CD4-positive, alpha-beta T cell treated with Interleukin-17A for 4 hours (primary cell): ENCODE data around the gene TIPRL.

Experiments
- DNase-seq: peaks from one replicate; pipeline ENCODE4 v3.0.0-alpha.2; 2020; ENCODE audit warnings: mixed read lengths

The TIPRL gene

DNA sequence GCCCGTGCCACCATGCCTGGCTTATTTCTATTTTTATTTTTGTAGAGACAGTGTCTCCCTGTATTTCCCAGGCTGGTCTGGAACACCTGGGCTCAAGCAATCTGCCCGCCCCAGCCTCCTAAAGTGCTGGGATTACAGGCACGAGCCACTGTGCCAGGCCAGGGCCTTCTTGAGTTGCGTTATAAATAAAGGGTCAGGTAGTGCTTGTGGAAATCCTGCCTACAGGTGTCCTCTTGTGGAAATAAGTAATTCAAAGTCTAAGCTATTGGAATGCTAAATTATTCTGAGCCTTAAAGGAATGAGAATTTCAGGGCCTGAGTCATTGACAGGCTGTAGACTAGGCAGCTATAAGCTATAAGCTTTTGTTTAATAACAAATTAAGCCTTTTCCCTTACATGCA lies 38.9 kb downstream of the TIPRL start:
- no peak for DNase-seq

DNA sequence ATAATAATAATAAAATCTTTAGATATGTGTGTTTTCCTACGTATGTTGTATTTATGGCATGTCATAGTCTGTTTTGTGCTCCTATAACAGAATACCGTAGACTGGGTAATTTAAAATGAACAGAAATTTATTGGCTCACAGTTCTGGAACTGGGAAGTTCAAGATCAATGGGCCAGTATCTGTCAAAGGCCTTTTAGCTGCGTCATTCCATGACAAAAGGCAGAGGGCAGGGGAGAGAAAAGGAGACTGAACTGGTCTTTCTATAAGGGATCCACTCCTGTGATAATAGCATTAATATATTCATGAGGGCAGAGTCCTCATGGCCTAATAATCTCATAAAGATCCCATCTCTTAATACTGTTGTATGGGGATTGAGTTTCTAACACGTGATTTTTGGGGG lies 39.9 kb downstream of the TIPRL start:
- no peak for DNase-seq

DNA sequence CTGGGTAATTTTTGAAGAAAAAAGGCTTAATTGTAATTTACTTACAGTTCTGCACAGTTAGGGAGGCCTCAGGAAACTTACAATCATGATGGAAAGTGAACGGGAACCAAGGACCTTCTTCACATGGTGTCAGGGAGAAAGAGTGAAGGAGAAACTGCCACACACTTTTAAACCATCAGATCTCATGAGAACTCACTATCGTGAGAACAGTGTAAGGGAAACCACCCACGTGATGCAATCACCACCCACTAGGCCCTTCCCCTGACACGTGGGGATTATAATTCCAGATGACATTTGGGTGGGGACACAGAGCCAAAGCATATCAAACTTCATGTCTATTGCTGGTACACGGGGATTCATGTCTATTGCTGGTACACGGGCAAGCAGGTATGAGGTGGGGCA lies 41.7 kb downstream of the TIPRL start:
- DNase-seq, result no peak

DNA sequence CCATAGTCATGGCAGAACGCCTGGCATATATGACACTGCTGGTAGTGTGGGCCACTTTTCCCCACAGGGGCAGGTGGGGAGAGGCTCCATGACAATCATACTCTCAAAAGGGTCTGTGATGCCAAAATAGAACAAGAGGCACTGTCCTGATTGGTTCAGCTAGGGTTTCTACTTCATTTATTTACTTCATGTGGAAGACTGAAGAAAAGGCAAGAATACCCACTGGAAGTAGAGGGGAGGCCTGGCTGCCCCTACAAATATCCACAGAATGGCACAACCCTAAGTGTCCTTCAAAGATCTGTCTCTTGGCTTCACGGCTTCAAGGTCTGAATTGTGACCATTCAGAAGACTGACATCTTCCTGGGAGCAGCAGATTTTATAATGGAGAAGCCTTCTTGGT lies 42.5 kb downstream of the TIPRL start:
- no peak for DNase-seq

DNA sequence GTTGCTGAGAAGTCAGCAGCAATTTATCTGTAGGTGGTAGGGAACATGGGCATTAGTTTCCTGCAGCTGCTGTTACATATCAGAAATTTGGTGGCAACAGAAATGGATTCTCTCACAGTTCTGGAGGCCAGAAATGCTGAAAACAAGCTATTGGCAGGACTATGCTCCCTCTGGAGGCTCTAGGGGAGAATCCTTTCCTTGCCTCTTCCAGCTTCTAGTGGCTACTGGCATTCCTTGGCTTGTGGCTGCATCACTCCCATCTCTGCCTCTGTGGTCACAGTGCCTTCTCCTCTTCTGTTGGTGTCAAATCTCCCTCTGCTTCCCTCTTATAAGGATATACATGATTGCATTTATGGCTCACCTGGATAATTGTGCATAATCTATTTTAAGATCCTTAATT lies 44.5 kb downstream of the TIPRL start:
- no peak for DNase-seq

DNA sequence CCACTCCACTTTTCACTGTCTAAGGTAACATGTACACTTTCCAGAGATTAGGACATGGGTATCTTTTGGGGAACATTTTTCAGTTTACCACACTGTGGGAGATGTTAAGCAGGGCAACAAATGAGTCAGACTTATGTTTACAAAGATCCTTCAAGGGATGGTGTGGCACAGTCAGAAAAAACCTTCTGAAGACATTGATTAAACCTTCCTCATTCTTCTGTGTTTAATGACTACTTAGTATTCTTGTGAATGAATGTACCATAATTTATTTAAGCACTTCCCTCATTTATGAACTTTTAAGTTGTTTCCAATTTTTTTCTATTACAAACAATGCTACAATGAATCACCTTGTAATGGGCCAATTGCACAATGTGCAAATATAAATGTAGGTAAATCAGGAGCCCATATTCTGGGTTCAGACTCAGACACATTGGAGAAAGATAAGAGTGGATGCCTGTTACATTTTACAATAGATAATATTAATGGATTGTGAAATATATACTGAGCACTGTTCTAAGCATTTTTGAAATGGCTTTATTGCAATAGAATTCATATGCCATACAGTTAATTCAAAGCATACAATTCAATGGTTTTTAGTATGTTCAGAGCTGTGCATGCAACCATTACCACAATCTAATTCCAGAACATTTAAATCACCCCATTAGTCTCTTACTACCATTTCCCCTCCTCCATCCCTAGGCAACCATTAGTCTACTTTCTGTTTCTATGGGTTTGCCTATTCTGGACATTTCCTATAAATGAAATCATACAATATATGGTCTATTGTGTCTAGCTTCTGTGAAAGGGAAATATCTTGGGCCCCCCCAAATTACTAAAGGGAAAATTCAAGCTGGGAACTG lies 45.1 kb downstream of the TIPRL start:
- no peak for DNase-seq

DNA sequence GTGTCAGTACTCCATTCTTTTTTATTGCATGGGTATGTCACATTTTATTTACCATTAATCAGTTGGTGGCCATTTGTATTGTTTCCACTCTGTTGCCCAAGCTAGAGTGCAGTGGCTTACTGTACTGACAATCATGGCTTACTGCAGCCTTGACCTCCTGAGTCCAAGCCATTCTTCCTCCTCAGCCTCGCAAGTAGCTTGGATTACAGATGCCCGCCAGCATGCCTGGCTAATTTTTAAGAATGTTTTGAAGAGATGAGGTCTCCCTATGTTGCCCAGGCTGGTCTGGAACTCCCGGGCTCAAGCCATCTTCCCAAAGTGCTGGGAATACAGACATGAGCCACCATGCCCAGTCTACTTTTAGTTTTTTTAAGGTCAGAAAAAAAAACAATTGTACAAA lies 46.2 kb downstream of the TIPRL start:
- no peak for DNase-seq

DNA sequence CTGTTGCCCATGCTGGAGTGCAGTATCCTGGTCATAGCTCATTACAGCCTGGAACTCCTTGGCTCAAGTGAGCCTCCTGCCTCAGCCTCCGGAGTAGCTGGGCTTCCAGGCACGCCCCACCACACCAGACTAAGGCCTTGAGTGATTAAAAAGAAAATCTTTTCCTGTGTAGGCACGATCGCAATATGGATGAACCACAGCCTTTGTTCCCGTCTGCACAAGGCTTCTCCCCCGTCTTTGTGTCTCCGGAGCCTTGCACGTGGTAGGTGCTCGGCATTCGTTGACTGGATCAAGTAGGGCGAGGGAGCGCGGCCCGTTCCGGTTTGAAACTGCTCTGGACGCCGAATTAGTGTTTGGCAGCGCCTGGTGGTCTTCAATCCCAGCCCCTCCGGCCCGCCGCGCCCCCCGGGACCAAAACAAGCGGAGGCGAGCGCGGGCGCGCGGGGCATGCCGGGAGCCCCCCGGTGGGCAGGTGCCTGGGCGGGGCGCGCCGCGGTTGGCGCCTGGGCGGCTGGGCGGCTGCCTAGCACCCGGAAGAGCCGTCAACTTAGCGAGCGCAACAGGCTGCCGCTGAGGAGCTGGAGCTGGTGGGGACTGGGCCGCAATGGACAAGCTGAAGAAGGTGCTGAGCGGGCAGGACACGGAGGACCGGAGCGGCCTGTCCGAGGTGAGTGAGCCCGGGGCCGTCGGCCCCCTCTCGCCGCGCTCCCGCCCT lies 46.9 kb downstream of the TIPRL start, which contains the start of gene SFT2D2:
Gene SFT2D2 (plus strand): TSS at position 529 of the 715 bp plus-strand sequence. CDS start 76 bp downstream, at position 605.
- DNase-seq, result peak; percentile 82

DNA sequence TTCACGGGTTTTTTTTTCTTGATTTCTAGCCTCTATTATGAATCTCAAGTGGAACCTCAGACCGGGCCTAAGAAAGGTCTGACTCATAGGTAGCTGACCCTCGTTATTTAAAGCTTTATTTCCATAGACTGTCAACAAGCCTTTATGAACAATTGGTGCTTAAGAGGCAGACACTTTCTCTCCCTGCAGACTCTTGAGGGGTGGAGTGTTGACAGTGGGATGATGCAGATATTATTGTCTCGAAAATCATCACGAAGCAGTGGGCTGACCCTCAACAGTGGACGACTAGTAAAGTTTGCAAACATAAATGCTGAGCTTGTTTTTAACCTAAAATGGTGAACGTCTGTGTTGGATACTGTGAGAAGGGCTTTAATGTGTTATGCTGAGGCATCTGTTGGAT lies 48.9 kb downstream of the TIPRL start:
- no peak for DNase-seq

DNA sequence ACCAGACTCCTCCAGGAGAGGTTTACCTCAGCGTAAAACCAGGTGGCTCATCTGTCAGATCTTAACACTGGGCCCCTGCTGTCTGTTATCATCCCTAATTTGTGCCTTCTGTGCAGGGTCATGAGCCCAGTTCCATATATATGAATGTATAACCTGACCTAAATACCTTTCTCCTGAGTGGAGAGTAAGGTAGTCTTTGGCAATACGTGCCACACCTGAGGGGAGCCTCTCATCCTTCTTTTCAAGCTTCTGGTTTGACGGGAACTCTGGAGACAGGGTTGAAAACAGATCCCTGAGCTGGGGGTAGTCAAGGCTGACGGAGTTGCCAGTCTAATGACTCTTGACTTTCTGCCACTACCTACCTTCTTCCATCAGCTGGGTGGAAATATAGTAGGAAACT lies 51.1 kb downstream of the TIPRL start:
- no peak for DNase-seq

DNA sequence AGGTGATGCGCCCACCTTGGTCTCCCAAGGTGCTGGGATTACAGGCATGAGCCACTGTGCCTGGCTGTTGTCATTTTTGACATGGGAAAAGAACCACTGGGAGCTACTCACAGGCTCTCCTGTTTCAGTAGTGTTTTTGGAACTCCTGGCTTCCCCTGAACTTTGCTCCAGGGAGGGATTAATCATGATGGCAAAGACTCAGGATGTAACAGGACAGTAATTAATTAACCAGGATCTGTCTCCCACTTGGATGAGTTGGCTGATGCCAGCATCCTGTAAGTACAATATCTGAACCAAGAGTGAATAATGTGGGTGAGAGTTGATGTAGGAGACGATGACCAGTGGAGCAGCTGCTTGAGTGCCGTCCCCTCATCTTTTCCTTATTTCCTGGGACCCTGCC lies 51.9 kb downstream of the TIPRL start:
- no peak for DNase-seq

DNA sequence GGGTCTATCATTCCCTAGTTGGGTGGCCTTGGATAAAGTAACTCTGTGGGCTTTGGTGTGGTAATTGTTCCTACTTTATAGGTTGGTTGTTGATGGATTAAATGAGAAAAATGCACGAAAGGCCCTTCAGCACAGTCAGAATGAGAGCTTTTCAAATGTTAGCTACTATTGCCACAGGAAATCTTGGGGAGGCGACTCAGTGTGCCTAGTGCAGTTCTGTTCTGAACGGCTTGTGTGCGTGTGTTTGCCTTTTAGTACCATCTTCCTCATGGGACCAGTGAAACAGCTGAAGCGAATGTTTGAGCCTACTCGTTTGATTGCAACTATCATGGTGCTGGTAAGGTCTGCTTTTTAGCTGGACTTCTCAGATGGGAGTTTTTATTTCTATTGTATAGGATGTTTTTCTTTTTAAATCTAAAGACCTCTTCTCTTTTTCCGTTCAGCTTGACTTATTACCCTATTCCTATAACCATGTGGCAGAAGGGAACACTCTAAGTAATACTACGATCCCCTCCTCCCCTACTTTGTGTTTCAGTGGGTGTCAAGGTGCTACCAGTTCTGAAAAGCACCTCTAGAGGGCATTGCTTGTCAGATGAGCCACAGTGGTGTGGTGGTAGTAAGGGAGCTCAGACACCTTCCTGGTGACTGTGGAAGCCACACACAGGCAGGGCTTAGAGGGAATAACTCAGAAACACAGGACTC lies 56.2 kb downstream of the TIPRL start:
- DNase-seq, result peak; percentile 32

DNA sequence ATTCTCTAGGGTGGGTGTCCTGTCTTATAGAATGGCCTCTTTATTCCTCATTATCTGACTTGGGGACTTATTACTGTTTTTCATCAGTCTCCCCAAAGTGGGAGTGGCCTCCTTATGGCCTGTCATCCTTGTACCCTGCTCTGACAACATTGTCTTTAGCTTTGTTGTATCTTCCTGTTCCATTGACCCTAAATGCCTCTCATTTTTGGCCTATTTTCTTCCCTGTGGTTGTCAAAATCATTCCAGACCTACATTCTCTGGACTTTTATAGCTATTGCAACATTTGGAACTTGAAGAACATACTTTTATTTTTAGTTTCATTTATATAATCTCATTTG lies 56.8 kb downstream of the TIPRL start:
- no peak for DNase-seq

DNA sequence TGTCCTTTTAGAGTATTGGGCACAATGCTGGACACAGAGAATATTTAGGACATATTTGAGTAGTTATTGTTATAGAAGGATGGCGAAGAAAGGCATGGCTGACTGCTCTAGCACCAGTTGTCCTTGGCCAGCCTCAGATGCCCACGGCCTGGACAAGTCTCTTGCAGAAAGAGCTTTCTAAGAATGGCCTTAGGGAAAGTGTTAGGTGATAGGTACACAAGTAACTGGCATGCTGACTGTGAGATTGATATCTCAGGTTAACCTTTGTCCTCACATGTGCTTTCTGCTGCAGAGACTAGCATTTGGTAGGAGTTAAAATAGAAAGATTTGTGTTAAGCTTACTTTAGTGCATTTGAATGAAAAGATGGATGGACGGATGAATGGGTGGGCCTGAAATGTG lies 57.2 kb downstream of the TIPRL start:
- no peak for DNase-seq

DNA sequence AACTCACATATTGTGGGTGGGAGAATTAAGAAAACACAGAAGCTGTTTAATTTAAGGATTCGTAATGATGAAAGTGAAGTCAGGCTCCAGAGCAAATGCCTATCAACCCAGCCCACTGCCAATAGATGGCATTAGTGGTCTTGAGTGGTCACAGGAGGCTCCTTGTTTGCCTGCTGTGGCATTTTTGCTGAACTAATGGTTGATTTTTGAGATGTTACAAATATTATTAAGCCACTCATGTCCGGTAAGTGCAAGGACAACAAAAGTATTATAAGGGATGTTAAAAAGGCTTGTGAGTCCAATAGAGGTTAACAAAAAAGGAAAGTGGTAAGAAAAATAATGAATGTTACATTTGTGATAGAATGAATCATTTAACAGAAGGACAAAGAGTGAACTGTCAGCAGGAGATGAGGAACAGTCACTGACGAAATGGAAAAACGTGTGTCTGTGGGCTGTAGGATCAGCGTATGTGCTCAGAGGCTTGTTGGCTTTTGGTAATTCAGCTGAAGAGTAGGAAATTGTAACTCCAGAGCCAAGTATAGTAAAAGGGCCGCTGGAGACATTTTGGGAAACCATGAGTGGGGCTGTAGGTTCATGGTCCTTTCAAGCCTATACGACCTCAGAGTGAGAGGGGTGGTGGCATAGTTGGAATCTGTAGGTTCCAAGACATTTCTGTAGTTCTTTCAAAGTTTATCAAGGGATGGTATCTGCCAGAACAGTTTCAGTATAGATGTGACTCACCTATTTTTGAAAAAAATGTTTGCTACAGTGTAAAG lies 58.3 kb downstream of the TIPRL start:
- DNase-seq, result no peak

DNA sequence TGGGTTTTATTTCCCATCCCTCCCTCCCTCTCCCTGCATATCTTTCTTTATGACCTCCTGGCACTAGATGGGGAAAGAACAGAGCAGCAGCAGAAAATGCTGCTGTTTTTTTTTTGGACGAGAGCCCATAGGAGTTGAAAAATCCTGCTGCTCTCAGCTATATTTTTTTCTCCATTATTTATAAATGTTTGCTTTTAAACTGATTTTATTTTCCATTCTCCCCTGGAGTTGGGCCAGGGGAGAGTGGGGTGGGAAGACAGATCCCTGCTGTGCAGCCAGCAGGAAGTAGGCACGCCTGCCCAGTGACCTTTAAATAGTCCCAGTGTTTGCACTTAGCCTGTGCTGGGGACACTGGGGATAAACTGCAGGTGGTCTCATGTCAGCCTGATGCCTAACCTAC lies 64.4 kb downstream of the TIPRL start:
- no peak for DNase-seq

DNA sequence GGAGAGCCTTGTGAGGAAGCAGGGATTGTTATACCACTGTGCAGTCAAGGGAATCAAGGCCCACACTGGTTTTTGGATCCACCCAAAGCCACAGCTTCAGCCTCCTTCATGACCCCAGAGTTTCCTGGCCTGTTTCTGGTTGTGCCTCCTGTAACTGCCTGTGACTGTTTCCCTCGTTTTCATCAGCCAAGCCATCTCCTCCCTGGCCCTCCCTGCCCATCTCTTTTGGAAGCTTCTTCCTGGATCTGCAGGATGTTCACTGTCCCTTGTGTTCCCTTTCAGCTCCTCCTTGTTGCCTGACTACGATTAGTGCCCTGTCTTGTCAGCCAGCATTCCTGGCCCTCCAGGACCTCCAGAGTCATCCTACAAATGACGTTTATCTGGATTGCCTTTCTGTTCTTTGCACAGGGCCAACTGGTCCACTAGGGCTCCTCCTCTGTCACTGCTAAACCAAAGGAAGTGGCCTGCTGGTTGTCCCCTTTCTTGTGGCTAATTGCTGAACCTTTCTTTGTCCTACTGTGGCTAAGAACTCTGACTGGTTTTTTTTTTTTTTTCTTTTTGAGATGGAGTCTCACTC lies 65.0 kb downstream of the TIPRL start:
- no peak for DNase-seq

DNA sequence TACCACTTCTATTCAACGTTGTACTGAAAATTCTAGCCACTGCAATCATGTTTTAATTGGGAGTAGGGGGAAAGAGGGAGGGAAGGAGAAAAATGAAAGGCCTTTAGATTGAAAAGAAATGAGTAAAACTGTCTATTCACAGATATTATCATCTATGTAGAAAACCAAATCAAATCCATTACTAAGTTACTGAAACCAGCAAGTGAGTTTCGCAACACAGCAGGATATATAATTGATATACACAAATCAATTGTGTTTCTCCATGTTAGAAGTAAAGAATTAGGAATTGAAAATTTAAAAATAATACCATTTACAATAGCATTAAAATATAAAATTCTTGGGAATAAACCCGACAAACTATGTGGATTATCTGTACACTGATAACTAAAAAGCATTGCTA lies 66.3 kb downstream of the TIPRL start:
- DNase-seq, result no peak

DNA sequence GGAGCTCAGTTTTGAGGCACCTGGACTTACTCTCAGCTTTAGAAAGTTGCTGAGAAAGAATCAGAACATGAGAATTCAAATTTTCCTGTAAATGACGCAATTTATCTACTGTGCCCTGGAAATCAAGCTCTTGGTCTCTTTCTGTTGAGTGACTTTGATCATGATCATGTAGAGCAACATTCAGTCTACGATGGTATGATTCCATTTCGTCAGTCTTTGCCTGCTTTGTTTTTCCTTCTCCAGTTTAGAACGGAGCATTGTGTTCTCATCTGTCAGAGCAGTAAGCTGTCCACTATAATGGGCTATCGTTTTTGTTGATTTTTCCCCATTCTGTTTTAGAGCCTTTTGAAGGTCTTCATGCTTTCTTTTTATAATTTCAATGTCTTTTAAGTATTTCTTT lies 67.7 kb downstream of the TIPRL start:
- no peak for DNase-seq
